Testis (tissue), 2 donors: ENCODE measurements around the gene GGCX.

Experiments used
- POLR2A ChIP-seq: fragments of 450-650 bp; IDR thresholded peaks from one replicate; pipeline ENCODE4 v1.6.1; 2017; ENCODE audit warnings: antibody characterized with exemption, mild to moderate bottlenecking, moderate library complexity
- TF ChIP-seq, protein P1 (sequence below), 3 experiments: fragments of 450-650 bp in 2 of 3; fragments of 200-600 bp in 1 of 3; sonication (generic) in 1 of 3; IDR thresholded peaks; one replicate each; pipeline ENCODE4 v1.5.1; 2016 to 2019; ENCODE audit warnings: antibody characterized with exemption in 3 of 3, mild to moderate bottlenecking in 2 of 3, moderate library complexity in 1 of 3

GRCh38 chr2:85527787-85528186 is 33.5 kb downstream of the GGCX start:
- TF ChIP-seq, protein P1, sequence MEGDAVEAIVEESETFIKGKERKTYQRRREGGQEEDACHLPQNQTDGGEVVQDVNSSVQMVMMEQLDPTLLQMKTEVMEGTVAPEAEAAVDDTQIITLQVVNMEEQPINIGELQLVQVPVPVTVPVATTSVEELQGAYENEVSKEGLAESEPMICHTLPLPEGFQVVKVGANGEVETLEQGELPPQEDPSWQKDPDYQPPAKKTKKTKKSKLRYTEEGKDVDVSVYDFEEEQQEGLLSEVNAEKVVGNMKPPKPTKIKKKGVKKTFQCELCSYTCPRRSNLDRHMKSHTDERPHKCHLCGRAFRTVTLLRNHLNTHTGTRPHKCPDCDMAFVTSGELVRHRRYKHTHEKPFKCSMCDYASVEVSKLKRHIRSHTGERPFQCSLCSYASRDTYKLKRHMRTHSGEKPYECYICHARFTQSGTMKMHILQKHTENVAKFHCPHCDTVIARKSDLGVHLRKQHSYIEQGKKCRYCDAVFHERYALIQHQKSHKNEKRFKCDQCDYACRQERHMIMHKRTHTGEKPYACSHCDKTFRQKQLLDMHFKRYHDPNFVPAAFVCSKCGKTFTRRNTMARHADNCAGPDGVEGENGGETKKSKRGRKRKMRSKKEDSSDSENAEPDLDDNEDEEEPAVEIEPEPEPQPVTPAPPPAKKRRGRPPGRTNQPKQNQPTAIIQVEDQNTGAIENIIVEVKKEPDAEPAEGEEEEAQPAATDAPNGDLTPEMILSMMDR (IDR thresholded peaks at IDR 0.05), result no peak
- no peak for TF ChIP-seq POLR2A
